CD4-positive, alpha-beta T cell treated with Interleukin-6 for 4 hours (primary cell): Measurements from ENCODE around the gene FBXL17.

Experiments used
- DNase-seq: peaks from one replicate; pipeline ENCODE4 v3.0.0-alpha.2; 2020; ENCODE audit warnings: mixed read lengths

FBXL17 gene

DNA sequence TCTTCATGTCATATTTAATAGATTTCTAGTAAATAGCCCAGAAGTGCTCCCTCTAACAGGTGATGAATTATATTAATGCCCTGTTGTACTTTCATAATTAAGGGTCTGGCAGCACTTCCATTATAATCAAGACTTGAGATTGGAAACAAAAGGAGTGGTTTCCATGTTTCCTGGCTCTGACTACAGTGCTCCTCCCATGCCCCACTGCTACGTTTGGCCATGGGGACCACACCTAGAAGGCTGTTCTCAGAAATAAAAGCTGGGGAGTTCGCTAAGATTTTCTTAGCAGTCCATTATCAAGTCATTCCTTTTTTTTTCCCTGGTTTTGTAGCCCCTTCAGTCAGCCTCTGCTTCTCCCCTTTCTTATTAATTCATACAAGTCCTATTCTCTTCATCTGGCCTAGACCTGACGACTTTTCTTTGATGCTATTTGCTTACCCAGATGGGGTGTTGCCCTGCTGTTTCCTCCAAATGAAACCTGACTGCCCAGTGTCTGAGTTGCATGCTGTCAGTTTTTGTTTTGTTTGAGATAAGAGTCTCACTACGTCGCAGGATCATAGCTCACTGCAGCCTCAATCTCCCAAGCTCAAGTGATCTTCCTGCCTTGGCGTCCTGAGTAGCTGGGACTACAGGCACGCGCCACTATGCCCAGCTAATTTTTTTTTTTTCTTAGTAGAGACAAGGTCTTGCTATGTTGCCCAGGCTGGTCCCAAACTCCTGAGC, 399.0 kb downstream of the FBXL17 start:
- DNase-seq: no peak

DNA sequence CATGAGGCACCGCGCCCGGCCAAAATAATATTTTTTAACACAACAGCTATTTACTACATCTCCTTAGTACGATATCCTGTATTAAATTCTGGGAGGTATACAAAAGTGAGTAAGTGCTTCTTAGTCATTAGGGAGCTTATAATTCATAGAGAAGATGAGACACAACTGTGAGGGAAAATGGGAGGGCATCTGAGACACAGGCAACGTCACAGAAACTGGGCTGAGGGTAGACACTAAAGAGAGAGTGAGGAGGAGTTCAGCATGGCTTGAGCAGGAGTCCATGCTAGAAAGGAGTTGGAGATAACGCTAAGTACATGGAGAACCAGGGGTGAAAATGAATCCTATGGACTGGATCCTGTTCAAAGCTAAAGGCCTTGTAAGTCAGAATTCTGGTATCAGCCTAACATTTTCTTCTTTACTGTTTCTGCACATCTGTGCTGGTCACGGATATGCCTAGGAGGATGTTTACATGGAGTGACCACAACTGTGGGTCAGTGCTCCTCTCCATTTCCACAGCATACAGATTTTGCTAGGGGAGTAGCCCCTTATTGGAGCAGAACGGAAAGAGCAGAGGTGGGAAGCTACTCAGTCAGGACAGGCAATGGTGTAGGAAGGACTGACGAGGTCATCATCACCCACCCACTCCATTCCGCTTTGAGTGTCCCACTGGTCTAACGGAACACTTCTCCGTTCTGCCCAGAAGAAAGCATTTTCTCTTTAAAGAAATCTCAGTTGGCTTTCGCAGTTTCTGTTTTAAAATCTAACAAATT, 400.8 kb downstream of the FBXL17 start:
- DNase-seq: no peak

DNA sequence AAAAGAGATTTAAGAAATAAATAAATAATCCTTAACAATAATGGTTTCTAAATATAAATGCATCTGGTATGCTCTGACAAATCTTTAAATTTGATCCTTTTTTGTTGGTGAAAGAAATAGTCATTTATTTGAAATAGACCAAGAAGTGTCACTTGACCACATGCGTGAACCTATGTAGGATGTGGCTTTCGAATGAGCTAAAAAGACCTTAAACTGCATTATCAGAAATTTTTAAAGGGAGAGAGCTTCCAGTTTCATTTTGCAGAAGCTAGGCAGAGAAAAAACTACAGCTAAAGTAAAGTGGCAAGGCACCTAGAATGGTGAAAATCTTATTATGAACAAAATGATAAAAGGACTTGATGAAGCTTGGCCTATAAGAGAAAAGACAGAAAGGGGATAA, 402.0 kb downstream of the FBXL17 start:
- DNase-seq: no peak

DNA sequence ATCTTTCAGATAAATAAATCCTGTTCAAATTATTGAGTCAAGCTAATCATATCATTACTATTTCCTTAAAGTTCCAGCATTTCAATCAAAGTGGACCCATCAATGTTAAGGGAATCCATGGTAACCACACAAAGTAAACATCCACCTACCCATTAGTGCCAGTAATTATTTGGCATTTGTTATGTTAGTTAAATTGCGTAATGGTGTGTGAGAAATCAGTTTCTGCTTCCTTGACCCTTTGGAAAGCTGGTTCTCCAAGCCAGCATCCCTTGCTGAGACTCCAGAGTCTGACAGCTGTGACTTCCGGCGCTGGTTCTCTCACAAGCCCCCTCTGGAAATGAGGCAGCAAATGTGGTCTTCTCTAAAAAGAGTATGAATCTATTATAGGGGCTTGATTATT, 402.6 kb downstream of the FBXL17 start:
- no peak for DNase-seq

DNA sequence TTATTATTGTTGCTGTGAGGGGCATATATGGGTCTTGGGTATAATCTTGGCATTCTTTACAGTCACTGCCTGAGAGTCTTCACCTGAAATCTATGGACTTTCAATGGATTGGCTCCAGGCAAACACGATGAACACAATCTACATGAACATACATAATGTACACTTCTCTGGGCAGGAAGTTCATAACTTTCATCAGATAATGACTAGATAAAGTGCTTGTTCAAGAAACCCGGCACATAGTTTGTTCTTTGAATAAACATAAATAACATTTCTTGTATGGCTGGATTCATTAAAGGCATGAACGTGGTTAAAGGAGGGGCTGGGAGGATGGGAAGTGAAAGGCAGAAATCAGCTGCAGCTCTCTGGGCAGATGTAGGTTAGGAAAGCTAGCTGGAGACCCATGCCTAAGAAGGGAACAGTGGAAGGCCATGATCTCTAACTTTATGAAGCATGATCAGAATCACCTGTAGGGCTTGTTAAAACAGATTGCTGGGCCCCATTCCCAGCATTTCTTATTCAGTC, 404.3 kb downstream of the FBXL17 start:
- no peak for DNase-seq

DNA sequence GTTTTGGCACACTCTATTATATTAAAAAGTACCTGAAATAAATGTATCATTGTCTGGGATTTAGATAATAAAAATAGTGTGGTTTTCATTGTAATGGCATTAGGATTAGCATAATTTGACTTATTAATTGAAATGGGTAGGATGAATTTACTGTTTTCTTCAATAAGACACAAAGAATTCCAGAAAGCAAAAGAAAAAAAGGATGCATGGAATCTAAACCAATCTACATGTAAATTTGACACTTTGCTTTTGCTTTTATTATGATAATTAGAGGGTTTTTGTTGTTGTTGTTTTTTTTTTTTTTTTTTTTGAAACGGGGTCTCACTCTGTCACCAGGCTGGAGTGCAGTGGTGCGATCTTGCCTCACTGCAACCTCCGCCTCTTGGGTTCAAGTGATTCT, 406.3 kb downstream of the FBXL17 start:
- no peak for DNase-seq

DNA sequence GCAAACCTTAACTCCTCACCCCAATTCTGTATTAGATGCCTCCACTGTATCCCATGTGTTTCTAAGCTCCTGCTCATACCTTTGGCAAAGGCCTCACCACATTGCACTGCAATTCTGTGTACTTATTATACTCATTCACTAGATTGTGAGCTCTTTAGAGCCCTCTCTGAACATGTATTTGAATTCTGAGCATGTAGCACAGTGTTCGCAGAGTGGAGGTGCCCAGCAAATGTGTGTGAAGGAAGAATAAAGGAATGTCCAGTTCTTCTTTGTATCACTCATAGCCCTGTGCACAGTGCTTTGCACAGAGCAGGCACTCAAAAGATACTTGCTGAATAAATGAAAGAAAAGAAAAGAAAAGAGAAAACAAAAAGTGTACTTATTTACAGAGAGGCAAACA, 410.1 kb downstream of the FBXL17 start:
- no peak for DNase-seq

DNA sequence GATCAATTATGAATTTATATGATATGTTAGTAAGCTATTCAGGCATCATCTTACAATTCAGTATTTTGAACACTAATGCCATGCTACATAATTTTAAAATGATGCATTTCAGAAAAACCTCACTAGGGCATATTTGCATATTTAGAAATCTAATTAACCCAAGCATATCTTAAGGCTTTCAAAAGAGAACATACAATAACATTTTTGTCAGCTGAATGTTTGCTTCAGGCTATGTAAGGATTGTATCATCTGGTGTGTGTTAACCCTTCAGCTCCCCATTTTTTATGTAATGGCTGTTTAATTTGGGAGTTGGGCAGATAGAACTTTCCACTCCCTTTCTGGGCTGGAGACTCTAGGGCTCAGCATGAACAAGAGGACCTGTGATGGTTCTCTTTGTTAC, 412.1 kb downstream of the FBXL17 start:
- no peak for DNase-seq

DNA sequence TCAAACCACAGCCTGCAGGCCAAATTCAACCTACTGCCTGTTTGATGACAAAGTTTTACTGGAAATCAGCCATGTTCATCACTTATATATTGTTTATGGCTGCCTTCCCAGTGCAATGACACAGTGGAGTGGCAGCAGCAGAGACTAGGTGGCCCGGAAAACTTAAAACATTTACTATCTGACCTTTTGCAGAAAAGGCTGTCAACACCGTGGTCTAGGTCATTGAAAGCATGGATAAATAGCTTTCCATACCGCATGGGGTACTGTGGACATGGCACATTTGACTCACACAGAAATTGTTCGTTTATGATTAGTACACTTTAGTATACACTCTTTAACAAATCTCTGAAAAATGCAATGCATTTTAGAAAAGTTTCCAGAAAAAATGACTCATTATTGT, 412.9 kb downstream of the FBXL17 start:
- DNase-seq: no peak

DNA sequence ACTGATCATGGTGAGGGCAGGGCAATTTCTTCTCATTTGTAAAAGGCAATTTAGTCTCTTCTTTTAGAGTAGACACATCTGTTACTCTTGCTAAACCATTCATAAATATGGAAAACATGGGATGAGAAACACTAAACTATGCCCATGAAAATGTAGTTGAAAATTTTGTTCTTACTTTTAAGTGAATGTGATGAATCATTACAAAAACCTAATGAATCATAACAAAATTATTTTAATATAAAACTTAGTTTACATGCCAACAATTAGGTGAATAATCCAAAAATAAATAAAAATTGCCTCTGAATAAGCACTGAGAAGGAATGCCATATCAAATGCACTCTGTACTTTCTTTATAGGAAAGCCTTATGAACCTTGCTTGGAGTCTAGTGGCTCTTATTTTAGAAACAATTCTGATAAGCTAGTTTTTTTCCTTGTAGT, 413.5 kb downstream of the FBXL17 start:
- DNase-seq: no peak

DNA sequence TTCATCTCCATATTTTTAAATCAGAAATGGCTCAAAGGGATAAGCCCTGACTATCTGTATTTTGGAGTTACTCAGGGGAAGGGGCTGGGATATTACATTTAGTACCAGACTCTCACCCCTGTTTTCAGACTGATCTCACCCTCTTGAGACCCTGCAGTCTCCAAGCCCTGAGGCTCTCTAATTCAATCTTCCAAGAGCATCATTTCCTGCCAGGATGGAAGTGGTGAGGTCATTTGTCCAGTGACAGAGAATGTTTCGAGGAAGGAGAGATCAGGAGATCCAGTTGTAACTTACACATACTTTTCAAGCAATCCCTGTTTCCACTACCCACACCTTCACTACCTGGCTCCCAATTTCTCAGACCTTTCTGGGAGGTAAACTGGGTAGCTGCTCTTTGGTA, 415.7 kb downstream of the FBXL17 start:
- DNase-seq: no peak

DNA sequence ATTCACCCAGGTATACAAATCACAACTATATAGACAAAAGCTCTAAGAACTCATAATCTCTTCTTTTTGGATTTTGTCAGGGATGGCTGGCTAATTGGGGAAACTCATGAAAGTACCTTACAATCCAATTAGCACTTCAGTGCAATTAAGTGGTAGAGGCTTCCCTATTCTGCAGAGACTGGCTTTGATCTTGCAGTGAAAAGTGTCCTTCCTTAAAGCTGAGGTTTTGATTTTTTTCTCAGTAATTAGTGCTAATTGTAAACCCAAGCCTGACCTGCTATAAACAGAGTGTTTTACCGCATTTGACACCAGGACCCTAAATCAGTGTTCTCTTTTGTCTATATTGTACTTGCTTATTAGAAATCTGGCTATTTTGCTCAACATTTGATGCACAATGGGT, 417.2 kb downstream of the FBXL17 start:
- no peak for DNase-seq

DNA sequence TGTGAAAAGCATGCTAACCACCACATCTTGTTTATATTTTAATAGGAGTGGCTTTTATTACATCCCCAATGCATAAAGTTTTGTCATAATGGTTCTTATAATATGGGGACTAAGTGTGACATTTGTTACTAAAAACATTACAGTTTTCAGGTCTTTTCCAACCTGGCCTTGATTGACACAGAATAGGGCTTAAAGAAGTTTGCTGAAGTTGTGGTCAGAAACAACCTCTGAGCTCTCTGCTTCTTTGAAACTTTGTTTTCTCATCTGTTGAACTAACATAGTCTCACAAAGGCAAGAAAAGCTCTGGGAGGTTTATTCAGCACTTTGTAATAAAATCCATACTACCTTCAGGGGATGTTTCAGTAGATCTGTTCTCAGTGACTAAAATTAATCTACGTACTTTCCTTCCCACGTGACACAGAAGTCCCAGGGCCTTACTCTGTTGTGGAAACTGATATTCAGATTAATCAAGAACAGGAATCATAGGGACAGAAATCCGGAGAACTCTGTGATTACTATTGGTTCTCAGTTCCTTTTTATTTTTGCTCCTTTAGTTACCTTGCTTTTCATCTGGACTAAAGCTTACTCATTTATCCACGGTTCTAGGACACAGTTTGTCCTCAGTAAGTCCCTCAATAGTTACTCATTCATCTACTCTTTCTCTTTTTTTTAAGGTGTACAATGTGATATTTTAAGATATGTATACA, 422.2 kb downstream of the FBXL17 start:
- no peak for DNase-seq

DNA sequence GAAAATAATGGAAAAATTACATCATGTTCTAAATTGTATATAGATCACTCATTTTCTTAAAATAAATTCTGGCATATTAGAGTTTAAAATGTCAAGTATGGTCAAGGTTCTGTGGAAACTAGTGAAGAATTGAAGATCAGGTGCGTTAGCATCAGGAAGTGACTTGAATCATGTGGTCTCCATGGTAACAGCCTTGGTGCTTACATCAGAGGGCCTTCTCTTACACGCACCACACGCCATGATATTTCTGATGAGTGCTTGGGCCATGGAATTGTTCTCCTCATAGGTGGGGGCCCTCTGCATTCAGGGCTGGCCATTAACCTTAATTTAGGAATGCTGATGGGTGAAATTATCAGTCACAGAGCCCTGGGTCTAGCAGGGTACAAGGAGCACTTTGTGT, 423.0 kb downstream of the FBXL17 start:
- DNase-seq: no peak

DNA sequence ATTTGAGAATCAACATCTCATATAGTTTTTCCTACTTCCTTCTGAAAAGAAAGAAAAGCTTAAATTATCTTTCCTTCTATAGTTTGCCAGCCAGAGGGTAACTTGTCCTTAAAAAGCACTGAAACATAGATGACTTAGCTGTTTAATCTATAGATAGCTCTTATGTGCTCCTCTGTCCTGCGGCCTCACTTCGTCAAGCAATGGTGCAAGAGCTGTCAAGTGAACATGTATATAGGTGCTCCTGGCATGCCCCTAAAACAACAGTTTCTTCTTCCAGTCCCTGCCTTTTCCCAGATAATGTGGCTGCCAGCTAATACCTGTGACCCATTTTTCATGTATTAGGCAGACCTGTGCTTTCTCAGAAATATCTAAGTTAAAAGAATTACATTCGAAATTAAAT, 423.5 kb downstream of the FBXL17 start:
- no peak for DNase-seq

DNA sequence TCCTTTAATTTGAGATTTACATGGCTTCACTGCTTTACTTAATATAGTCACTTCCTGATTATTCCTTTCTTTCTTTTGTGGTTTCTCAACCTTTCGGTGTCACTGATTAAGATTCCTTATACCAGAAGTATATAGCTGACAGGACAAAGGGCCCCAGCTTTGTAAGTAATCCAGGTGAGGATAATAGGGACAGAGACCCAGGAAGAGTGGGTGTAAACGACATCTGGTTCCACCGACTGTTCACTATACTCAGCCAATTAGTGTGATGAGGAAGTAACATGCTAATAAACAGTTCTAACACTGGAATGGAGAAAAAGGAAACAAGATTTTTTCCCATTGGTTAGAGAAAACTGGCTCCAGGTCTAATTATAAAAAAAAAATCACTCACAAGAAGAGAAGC, 424.8 kb downstream of the FBXL17 start:
- no peak for DNase-seq

DNA sequence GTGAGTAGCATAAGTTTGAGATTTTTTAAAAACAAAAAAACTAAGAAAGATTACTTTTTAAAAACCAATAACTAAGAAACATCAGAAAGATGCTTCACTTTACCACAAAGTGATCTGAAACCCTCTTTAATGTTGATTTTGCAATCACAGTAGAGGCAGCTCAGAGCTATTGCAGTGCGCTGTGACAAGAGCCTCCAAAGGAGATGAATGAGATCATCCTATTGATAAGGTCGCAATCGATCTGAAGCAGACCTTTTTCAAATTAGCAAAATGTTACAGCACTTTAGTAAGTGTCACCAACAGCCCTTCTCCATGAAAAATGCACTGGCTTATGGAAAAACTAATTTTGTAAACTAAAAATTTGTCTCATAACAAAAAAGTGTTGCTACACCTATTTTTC, 426.6 kb downstream of the FBXL17 start:
- no peak for DNase-seq

DNA sequence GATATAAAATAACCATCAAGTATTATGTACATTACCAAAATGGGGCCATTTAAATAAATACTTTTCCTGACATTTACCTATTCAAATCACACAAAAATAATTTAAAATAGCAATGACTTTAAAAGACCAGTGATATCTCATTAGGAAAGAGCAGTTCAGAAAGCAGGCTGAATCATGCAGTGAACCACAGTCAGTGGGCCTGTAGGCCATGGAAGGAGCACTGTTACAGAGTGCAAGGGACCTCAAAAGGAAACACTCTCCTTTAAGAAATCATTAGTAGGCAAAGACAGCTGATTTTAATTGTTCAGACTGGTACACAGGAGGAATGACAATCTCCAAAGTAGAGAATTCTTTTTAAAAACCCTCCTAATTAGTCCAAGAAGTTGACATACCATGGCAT, 427.6 kb downstream of the FBXL17 start:
- no peak for DNase-seq

DNA sequence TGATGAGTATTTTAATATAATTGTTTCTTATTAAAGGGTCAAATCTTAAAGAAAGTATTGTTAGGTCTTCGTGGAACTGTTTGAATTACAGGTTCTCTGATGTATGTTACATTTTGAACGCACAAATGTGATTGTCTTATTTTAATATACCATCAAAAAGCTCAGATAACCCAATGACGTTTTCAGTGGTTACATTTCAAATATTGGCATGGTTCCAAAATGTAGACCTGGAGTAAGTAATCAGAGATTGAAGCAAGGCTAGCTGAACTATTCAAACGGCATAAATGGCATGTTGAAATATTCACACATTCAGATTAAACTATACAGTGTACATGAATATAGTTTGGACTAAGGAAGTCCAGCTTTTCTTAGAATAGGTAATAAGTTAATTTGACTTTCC, 429.4 kb downstream of the FBXL17 start:
- no peak for DNase-seq

DNA sequence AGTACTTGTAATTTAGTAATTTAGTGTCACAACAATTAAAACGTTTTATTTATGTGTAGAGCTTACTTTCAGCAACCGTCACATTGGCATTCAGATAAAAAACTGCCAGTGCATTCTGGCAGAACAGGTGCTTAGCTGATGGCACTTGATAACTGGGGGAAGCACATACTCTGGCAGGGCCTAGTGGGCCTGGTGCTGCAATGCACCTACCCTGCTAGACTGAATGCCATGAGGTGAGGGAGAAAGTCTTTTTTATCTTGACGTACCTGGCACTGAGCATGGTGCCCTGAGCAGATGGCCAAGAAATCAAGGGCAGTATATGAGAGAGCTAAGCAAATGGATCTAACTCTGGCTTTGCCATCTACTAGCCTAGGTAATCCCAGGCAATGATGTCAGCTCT, 430.6 kb downstream of the FBXL17 start:
- DNase-seq: no peak

DNA sequence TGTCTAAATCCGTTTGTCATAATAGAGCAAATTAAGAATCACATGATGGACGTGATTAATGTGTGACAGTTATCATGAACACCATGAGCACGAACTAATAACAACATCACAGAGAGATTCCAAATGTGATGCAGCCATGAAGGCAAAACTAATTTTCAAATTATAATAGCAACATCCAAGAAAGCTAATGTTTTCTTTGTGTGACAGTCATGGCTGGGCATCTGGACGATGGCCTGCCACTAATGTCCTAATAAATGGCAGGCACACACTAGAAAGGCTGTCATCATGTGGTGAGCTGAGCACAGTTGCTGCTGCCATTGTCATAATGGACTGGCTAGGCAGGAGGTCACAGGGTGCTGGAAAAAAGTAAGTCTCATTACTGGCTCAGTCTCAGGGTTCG, 431.1 kb downstream of the FBXL17 start:
- DNase-seq: no peak

DNA sequence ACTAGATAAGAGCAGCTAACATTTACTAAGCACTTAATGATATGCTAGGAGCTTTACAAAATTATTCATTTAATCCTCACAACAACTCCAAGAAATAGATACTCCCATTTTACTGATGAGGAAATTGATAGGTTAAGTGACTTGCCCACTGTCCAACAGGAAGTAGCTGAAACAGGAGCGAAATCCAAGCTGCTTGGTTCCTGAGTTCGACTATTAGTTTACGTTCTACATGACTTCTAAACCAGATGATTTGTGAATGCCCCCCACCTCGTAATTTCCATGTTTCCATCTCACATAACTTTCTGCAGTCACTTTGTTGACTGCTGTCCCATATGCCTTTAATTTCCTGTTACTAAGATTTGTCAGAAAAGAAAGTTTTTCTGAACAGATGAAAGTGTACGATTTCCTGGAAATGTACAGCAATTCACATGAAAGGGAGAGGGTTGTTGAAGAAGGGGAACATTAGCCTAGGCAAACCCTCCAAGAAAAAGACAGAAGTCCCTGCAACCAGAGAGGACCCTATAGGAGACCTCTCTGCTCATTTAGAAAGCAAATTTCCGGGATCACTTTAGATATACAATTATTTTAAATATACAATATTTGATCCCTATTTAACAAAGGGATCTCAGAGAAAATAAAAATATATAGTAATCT, 432.1 kb downstream of the FBXL17 start:
- no peak for DNase-seq

DNA sequence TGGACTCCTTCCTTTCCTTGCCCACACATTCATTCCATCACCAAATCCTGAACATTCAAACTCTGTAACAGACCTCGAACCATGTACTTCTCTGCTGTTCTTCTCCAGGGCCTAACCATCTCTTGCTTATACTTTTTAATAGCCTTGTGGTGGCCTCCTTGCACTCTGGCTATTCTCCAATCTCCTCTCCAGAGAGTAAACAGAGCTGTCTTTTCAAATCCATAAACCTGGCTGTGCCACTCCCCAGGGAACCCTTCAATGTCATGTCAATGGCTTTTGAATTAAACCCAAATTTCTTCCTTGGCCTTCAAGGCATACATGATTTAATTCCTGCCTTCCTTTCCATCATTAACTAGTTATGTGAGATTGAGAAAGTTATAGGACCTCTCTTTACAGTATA, 433.5 kb downstream of the FBXL17 start:
- no peak for DNase-seq
